Measurements from ENCODE around the gene NEO1.

The NEO1 gene

DNA sequence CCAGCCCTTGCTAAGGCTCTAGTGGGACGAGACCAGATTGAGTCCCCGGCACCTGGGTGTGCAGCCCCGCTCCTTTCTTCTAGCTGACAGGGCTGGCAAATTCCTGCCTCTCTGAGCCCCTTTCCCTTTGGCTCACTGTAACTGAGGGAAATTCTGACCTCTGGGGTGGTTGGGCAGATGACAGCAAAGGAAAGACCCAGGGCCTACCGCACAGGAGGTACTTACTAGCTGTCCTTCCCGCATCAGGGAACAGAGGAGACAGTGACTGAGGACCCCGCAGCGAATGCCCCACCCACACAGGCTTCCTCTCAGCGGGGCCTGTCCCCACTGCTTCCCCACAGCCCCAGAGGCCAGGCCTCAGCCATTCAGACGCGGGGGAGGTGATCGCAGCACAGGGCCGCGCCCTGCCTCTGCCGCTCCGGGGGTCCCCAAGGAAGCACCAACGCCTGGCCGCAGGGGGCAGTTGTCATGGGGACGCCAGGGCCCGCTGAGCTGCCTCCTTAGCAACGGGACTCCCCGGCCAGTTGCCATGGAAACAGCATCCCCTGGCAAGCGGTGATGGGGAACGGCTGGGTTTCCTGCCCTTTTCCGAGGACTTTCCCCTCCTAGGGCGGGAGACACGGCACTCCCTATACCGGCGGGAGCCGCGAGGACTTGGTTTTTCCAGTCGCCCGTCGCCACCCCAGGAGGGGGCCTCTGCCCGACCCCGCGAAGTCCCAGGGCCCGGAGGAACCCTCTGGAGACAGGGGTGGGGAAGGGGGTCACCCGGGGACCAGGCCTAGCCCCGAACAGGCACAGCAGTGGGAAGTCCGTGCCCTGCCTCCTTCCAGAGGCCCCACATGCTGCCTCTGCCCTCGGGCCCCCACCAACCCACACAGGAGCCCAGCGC lies 266.4 kb downstream of the NEO1 start:
- DNase-seq = peak; percentile 35 to 58 (median 44)

DNA sequence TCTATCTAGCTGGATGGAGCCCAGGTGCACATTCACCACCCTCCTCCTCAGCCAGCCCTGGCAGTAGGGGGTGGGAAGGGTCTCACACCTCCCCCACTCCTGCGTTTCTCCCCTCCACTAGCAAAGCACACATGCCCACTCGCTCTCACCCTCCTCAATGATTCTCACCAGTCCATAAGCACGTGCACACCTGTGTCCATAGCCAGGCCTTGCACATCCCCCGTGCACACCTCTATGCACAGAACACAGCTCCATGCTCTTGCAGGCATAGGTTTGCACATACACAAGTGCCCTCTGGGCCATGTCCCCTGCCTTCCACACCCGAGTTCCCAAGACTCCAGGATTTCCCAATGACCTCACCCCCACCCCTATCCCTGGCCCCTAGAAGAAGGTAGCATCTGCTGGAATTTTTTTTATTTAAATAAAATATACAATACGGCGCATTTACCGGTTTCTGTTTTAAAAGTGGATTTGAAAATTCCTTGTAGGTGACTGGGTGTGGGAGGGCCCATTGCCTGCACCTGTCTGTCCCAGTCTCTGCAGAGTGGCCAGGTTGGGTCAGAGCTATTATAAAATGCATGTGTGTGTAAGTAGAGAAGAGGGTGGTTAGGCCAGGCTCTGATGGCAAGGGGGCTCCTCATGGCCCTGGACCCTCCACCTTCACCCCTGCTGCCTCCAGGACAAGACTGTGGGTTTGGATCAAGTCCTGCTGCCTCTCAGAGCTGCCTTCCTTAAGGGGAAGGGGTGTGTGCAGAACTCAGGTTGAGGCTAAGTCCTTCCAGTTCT lies 267.4 kb downstream of the NEO1 start:
- no peak for DNase-seq

DNA sequence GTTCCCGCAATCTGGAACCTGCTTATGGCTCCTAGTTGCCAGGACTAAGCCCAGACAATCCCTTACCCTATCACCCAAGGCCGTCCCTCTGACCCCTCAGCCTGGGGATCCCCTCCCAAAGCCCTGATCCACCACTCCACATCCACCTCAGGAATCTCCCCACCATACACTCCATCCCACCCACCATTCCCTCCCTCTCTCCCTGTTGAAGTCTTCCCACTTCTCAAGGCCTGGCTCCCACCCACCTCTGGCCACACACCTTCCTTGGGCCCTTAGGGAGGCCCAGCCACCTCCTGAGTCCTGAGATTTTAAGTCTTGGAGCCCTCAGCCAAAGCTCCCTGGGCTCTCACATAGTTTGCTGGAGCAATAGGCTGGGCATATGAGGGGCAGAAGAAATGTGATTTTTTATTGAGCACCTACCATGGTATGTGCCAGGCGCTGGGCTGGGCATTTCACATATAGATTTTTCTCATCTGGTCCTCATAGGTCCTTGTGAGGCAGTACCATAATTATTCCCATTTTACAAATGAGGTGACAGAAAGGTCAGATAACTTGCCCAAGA lies 268.4 kb downstream of the NEO1 start:
- DNase-seq = no peak

DNA sequence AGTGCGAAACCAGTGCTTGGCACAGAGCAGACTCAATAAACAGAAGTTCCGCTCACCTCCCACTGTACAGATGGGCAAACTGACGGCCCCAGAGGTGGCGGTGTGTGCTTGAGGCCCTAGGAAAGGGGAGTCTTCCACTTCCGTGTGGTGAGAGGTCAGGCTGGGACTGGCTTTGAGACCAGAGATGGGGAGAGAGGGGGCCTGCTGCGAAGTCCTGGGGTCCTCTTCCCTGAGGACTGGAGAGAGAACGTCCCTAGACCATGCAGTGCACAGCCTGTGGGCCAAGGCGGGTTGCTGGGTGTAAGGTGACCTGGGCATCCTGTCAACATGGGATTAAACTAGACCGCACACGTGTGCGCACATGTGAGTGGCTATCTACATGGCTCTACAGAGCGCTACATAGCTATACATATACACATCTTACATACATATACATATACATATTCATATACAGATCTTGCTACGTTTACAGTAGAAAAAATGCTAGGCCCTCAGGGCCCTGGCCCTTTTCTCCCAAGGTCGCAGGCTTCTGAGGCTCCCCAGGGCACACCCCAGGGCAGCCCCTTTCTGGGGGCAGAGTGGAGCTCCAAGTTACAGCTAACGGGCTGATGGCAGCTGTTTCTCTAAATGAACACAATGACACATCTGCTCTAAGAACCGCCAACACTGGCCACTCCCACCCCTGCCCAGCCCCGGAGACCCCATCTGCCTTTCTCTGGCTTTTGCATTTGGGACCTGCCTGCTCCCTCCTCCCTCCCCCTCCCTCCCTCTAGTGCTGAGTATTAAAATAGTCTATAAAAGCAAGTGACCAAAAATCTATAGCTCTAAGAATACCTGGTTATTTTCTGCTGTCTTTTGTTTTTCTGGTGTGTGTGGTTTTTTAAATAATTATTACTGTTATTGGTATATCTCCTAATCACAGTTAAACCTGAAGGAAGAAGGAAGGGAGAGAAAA lies 269.5 kb downstream of the NEO1 start:
- no peak for DNase-seq

DNA sequence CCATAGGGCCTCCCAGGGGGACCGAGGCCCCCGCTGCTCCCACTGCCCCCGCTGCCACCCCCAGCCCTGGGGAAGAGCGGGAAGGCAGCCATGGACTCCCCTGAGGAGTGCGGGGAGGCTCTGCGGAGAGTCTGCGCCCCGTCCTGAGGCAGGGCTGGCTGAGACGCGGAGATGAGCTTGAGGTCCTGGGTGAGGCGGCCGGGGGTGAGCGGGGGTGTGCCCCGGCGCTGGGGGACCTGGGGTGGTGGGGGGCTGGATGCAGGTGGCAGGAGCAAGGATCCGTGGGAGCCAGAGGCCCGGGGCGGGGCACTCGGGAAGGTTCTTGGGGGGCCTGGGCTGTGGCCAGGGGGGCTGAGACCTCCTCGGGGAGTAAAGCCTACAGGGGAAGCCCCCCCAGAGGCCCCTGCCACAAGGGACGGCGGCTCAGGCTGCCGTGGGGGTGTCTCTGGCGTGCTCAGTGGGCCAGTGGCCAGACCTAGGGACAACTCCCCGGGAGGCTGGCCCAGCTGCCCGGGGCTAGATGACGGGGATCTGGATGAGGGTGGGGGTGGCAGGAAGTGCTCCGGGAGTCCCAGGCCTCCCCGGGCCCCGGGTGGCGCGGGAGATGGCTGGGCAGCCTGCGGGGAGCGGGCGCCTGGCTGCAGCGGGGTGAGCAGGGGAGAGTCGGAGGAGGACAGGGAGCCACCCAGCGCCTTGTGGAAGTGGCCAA lies 270.6 kb downstream of the NEO1 start:
- no peak for DNase-seq

DNA sequence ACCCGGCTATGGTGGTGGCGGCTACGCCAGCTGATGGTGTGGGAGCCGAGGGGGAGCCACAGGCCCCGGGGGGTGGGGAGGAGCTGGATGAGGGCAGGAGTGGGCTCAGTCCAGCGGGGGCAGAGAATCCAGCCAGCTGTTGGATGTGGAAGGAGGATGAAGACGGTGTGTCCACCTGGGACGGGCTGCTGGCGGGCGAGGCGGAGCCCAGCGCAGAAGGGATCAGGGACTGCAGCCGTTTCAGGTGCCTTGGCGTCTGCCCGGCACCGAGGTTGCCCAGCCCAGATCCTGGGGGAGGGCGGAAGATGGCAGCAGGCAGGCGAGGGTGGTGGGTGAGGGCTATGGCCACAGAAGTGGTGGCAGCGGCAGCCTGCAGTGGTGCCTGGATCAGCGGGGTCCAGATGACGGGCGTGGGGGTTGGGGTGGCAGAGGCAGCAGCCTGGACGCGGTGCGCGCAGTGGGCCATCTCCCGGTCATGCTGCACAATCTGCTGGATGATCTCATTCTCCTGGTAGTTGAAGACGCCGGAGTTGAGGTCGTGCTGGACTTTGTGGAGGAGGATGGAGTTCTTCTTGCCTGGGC lies 271.2 kb downstream of the NEO1 start:
- no peak for DNase-seq

DNA sequence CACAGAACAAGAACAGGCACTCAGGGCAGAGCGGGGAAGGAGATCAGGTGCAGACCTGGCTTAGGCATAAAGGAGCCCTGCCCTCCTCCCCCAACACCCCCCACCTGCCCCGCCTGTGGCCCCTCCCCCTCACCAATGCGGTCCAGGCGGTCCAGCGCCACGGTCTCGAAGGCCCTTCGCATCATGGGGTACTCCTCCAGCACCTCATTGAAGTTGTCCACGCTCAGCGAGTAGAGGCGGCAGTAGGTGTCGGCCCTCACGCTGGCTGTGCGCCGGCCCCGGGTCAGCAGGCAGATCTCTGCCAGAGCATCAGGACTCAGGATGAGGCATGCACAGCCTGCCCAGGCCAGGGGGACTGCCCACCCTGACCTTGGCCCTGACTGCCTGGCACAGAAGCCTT lies 271.7 kb downstream of the NEO1 start:
- DNase-seq = no peak

DNA sequence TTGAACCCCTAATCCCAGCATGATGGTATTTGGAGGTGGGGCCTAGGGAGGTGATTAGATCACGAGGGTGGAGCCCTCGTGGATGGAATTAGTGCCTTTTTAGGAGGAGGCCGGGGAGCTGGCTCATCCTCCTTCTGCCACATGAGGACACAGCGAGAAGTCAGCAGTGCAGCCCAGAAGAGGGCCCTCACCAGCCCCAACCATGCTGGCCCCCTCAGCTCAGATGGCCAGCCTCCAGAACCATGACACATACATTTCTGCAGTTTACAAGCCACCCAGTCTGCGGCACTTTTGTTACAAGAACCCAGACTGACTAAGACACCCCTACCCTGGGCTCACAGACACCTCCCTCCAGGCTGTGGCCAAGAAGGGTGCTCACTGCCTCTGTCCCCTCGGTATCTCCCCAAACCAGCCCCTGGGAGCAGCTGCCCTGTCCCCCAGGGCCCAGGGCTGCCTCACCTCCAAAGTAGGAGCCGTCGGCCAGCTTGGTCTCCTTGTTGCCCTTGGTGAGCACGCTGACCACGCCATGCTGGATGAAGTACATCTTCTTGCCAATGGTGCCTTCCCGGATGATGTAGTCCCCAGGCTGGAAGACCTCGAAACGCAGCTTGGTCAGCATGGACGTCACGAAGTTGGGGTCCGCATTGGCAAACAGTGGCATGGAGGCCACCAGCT lies 272.4 kb downstream of the NEO1 start:
- no peak for DNase-seq

DNA sequence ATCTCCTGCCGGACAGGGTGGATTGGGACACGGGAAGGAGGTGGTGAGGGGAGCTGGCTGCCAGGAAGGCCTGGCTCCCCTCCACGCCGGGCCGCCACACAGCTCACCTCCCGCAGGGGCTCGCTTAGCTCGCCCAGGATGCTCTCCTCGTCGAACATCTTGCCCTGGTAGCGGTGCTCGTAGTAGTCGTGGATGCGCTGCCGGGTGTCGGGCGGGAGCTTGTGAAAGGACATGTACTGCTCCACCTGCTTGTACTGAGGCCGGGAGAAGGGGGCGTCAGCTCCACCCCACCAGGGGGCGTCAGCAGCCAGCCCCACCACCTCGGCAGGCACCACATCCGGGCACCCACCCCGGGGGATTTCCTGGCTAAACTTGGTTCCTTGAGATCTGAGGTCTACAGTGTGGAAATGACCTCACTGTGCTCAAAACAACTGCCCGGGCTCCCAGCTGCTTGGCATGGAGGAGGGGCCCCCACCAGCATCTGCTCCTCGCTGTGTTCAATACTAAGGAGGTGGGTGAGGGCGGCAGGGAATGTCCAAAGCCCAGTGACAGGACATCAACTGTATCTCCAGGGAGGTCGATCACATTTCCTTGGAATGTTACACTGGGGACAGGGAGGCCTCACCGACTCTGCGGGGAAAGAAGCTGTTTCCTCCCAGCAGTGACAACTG lies 273.1 kb downstream of the NEO1 start:
- DNase-seq = peak; percentile 32 to 82 (median 64)

DNA sequence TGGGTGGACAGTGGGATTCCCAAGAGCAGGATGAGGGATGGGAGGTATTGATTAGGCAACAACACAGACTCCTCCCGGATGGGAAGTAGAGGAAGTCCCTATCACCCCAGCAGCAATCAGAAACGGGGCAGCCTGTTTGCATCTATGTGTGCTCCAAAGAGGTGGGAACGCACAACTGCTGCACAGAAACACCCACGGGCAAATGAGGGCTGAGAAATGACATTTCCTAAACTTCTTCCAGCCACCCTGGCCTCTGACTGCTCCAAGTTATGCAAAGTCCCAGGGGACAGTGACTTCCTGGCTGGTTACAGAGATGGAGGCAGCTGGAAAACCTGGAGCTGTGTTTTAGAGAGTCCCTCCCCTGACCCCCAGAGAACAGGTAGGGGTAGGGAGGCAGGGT lies 273.9 kb downstream of the NEO1 start:
- DNase-seq = no peak

DNA sequence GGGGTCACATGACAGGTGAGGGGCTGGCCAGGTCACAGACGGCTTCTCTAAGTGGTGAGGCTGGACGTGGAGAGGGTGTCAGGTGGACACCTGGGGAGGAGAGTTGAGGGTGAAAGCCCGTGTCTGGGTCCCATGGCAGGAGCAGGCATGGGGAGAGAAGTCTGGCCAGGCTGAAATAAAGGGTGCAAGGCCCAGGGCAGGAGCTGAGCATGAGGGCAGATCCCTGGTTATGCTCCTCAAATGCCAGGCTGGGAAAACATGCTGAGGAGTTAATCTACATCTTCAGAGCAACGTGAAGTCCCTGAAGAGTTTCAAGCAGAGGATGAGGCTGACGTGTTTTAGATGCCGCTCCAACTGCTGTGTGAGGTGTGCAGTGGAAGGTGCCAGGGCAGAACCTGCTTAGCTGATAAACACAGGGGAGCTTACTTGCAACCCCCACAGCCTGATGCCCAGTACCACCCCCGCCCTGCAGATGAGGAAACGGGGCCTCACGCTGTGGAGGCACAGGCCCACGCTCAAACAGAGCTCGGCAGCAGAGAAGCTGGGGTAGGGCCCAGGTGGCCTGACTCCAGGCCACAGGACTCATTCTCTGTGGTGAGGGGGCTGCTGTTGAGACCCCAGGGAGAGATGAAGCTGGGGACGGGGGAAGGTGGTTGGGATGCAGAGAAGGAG lies 276.0 kb downstream of the NEO1 start:
- no peak for DNase-seq

DNA sequence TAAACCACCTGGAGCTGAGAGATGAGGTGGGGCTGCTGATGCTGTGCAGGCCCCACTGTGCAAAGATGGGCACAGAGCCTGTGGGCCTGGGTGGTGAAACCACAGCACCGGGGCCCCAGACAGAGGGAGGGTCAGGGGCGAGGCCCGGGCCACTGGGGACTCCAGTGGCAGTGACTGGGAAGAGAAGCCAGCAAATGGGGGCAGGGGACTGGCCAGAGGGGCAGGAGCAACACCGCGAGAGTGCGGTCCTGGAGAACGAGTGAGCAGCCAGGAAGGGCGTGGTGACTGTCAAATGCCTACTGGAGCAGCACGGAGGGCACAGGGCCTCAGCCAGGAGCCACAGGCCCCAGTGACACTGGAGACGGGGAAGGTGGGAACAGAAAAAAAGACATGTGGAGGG lies 276.7 kb downstream of the NEO1 start:
- DNase-seq = no peak

DNA sequence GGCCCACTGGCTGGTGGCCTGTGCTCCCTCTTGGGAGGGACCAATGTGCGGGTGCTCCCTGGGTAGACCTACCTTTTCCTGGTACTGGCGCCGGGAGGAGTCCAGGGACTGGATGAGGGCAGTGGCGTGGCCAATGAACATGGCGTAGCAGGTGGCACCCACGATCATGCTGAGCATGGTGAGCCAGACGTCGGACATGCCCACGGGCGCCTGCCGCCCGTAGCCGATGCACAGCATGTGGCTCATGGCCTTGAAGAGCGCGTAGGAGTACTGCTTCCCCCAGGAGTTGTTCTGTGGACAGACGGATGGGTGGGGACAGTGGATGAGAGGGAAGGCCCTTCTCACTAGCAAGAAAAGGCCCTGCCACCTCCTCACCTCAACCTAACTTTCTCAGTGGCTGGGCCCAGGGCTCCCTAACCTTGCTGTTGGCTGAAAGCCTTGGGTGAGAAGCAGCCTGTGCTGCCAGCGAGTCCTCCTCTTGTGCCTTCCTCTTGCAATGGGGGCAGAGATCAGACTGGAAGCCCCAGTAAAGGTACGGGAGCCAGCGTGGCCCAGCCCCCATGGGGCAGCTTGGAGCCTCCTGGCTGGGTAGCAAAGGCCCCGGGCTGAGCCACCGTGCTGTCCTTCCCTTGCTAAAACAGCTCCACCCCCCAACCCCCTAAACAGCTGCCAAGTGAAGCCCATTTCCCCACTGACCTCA lies 277.4 kb downstream of the NEO1 start:
- DNase-seq = no peak

DNA sequence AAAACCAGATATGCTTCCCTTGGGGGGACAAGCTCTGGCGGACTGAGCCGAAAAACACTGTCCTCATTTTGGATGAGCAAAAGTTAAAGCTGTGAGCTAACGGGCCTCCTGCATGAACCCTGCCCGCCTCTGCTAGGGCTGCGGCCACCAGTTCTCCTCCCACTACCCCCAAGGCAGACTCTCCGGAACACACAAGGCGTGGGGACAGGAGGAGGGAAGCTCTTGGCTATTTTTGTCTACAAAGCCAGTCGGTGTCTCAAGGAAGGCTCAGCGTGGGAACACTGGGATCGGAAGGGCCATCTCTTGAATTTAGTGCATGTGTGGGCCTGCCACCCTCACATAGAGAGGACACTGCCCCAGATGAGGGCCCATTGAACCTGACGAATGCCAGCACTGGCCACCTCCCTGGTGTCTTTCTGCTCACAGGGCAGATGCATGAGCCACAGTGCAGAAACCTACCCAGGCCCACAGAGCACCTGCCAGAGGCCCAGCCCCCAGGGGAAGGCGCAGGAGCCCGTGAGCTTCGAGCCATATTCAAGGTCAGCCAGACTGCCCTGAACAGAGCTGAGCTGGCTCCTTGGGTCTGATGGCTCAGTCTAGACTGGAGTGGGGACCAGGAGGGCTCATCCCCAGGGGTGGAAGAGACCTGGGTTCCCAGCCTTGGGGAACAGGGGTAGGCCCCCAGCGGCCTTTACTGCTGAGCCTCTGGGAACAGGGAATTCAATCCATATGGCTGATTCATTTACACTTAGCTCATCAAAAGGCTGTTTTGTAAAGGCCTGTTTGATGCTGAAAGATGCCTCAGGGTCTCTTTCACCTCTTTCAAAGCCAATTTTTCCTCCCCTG lies 278.2 kb downstream of the NEO1 start:
- DNase-seq = no peak

DNA sequence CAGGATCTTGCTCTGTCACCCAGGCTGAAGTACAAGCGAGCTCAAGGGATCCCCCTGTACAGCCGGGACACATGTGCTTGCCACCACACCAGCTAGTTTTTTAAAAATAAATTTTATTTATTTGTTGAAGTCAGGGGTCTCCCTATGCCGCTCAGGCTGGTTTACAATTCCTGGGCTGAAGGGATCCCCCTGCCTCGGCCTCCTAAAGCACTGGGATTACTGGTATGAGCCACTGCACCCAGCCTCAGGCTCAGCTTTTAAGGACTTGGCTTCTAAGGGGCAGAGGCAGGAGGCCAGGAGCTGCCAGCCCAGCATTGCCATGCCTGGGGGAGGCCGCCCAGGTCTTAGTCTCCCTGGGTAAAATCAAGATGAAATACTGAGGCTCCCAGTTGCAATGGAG lies 279.2 kb downstream of the NEO1 start:
- no peak for DNase-seq

DNA sequence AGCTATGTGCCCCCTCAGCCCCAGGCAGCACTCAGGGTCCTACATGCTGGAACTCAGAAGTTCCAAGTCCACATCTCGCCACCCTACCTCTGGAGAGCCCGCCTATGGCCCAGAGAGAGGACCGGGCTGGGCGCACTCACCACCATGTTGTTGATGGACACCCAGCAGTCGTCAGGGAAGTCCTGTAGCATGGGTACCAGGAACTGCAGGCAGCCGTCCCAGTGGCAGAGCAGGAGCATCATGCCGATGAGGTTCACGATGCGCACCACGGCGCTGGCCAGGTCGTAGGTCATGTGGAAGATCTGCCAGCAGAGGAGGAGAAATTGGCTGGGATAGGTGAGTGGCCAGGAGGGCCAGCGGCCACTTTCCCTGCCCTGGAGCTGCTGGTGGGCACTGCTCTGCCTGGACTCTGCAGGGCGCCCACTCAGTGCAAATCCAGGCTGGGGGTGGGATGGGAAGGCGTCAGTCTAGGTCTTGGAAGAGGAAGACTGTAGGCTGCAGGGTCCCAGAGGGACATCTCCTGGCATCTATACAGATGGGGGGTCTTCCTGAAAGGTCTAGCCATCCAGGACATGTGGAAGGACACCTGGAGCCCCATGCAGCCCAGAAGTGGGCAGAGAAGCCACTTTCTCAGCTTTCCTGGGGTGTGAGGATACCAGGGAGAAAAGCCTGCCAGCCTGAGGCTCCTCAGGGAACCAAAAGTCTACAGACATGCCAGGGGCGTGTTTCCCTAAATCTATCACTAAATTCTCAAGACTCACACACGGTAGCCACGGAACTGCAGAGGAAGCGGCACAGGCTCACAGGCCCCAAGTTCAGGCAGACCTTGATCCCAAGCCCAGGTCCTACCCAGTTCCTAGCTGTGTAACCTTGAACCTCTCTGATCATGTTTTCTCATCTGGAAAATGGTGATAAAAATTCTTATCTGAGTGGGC lies 280.0 kb downstream of the NEO1 start:
- DNase-seq = no peak

DNA sequence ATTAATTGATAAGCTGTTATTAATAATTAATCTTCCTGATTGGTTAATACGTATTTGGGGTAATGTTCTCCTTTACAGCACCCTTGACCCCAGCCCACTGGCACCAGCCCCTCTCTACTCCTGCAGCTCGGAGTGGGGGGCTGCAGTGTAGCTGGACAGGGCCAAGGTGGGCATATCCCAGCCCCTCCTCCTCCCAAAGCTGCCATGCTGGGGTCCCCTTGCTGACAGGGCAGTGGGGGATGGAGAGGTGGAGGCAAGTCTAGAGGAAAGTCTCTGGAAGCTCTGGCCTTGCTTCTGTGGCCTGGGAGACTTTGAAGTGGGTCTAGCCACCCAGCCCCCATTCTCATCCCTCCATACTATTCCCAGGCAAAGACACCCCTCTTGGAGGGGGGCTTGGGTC lies 280.7 kb downstream of the NEO1 start:
- DNase-seq = no peak
